ENCODE results near the gene CUEDC2.

- no peak for TF ChIP-seq CTCF (IDR thresholded peaks at IDR 0.05)
- no peak for TF ChIP-seq ZFX (IDR thresholded peaks at IDR 0.05; ENCODE audit: borderline replicate concordance)
These were observed 6.0 kb upstream of the CUEDC2 start for GRCh38 chr10:102438374-102438773.

Measured in 22Rv1 (cell line).